ENCODE results near the gene CERS6. TPM values are rescaled to one million over a fixed set of nuclear protein-coding genes. Genes with fewer than 3 reads are reported as not detected.

Gene CERS6
- total RNA-seq, 1 donor from 2014 or later = 137 TPM

- DNase-seq (ENCODE audit: low spot score in 2 of 2) (no peak), FAIRE-seq (no peak)
Measured at GRCh38 chr2:168717790-168718502, 261.9 kb downstream of the CERS6 start.

- DNase-seq (ENCODE audit: low spot score in 2 of 2) = no peak
- FAIRE-seq = no peak
Measured at GRCh38 chr2:168718622-168719021, 262.6 kb downstream of the CERS6 start.

GRCh38 chr2:168719446-168719845 is 263.4 kb downstream of the CERS6 start:
- no peak for FAIRE-seq
- no peak for DNase-seq (ENCODE audit: low spot score in 2 of 2)

- FAIRE-seq = no peak
- DNase-seq (ENCODE audit: low spot score in 2 of 2) = no peak
Measured at GRCh38 chr2:168722592-168722991, 266.5 kb downstream of the CERS6 start.

- FAIRE-seq (no peak), DNase-seq (ENCODE audit: low spot score in 2 of 2) (no peak)
Measured at GRCh38 chr2:168723275-168723899, 267.3 kb downstream of the CERS6 start.

- DNase-seq (ENCODE audit: low spot score in 2 of 2) (no peak), FAIRE-seq (no peak)
Measured at GRCh38 chr2:168726375-168726774, 270.3 kb downstream of the CERS6 start.

- FAIRE-seq (no peak), DNase-seq (ENCODE audit: low spot score in 2 of 2) (no peak)
Measured at GRCh38 chr2:168727904-168728470, 271.9 kb downstream of the CERS6 start.

- no peak for FAIRE-seq
- no peak for DNase-seq (ENCODE audit: low spot score in 2 of 2)
Measured at GRCh38 chr2:168729455-168729854, 273.4 kb downstream of the CERS6 start.

GRCh38 chr2:168730344-168730743 is 274.3 kb downstream of the CERS6 start:
- FAIRE-seq = no peak
- DNase-seq (ENCODE audit: low spot score in 2 of 2) = no peak

GRCh38 chr2:168731002-168731401 is 274.9 kb downstream of the CERS6 start:
- DNase-seq (ENCODE audit: low spot score in 2 of 2) (no peak), FAIRE-seq (no peak)

GRCh38 chr2:168731616-168732015 is 275.5 kb downstream of the CERS6 start:
- DNase-seq (ENCODE audit: low spot score in 2 of 2) = no peak
- FAIRE-seq = no peak

- DNase-seq (ENCODE audit: low spot score in 2 of 2) (no peak), FAIRE-seq (no peak)
Measured at GRCh38 chr2:168732100-168732499, 276.0 kb downstream of the CERS6 start.

GRCh38 chr2:168732506-168732905 is 276.4 kb downstream of the CERS6 start:
- FAIRE-seq (no peak), DNase-seq (ENCODE audit: low spot score in 2 of 2) (no peak)

GRCh38 chr2:168734199-168734760 is 278.2 kb downstream of the CERS6 start:
- FAIRE-seq (no peak), DNase-seq (ENCODE audit: low spot score in 2 of 2) (no peak)

- FAIRE-seq = no peak
- DNase-seq (ENCODE audit: low spot score in 2 of 2) = no peak
Measured at GRCh38 chr2:168736649-168737445, 280.8 kb downstream of the CERS6 start.

- DNase-seq (ENCODE audit: low spot score in 2 of 2) (no peak), FAIRE-seq (no peak)
Measured at GRCh38 chr2:168738062-168738461, 282.0 kb downstream of the CERS6 start.

GRCh38 chr2:168740360-168740759 is 284.3 kb downstream of the CERS6 start:
- FAIRE-seq = no peak
- DNase-seq (ENCODE audit: low spot score in 2 of 2) = no peak

GRCh38 chr2:168740788-168741187 is 284.7 kb downstream of the CERS6 start:
- DNase-seq (ENCODE audit: low spot score in 2 of 2) (no peak), FAIRE-seq (no peak)

GRCh38 chr2:168742258-168742932 is 286.3 kb downstream of the CERS6 start:
- no peak for DNase-seq (ENCODE audit: low spot score in 2 of 2)
- no peak for FAIRE-seq

GRCh38 chr2:168744844-168745243 is 288.8 kb downstream of the CERS6 start:
- DNase-seq (ENCODE audit: low spot score in 2 of 2) (no peak), FAIRE-seq (no peak)
